ENCODE measurements around the gene FGD2. TPM values are rescaled to one million over a fixed set of nuclear protein-coding genes. Genes with fewer than 3 reads are reported as not detected.

The FGD2 gene
- total and polyA plus RNA-seq, 10 of the 15 experiments (the other 5 are each of a cell fraction or from before 2014, with no cell fraction given) = 5.2 to 88.1 (median 33.2) TPM

DNA sequence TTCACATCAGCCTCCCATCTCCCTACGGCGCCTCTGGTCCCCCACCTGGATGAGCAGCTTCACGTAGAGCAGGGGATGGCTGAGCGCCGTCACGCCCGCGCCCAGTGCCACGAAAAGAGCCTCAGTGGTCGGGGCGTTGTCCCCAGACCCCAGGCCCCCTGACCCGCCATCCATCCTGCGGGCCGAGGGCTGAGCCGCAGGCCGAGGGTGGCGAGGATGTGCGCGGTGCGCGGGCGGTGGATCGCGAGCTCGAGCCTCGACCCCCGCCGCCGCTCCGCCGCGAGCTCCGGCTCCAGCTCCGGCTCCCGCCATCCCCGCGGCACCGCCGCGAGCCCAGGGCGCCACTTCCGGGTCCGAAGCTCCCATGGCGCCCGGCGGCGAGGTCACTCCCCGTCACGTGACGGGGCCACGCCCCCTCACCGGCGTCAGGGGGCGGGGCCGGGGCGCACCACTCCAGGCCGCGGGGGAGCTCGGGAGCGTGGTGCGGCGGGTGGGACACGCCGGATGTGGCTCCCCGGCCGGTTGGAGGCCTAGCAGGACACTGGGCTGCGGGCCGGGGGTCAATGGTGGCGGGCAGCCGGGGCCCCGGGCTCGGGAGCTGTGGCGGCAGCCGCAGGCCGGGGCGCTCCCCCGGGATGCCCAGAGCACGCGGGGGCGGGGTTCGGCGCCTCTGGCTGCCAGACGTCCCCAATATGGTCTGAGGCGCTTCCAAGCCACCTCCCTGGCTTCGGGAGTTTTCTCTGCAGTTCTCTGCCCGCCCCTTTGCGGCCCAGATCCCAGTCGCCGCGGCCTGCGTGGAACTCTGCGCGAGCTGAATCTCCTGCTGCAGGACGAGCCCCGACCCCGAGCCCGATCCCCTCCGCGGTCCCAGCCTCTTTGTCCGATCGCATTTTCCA, 19.4 kb upstream of the FGD2 start, which contains the start of gene MTCH1 (continued):
- TF ChIP-seq, protein P1, sequence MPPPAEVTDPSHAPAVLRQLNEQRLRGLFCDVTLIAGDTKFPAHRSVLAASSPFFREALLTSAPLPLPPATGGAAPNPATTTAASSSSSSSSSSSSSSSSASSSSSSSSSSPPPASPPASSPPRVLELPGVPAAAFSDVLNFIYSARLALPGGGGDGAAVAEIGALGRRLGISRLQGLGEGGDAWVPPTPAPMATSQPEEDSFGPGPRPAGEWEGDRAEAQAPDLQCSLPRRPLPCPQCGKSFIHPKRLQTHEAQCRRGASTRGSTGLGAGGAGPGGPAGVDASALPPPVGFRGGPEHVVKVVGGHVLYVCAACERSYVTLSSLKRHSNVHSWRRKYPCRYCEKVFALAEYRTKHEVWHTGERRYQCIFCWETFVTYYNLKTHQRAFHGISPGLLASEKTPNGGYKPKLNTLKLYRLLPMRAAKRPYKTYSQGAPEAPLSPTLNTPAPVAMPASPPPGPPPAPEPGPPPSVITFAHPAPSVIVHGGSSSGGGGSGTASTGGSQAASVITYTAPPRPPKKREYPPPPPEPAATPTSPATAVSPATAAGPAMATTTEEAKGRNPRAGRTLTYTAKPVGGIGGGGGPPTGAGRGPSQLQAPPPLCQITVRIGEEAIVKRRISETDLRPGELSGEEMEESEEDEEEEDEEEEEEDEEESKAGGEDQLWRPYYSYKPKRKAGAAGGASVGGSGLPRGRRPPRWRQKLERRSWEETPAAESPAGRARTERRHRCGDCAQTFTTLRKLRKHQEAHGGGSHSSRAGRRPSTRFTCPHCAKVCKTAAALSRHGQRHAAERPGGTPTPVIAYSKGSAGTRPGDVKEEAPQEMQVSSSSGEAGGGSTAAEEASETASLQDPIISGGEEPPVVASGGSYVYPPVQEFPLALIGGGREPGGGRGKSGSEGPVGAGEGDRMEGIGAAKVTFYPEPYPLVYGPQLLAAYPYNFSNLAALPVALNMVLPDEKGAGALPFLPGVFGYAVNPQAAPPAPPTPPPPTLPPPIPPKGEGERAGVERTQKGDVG (CRISPR knock-in tag; IDR thresholded peaks at IDR 0.05) = 0 out of 2 replicates have a peak, but pooled peaks have one; percentile 34
- TF ChIP-seq SP1 (IDR thresholded peaks at IDR 0.05; ENCODE audit: low read depth, low read length) (peak; percentile 87), ZSCAN29 (IDR thresholded peaks at IDR 0.05) (0 out of 2 replicates have a peak, but pooled peaks have one; percentile 32), ASH2L (IDR thresholded peaks at IDR 0.05; ENCODE audit: borderline replicate concordance, low read depth) (no peak; the same call in 1 of the 2 replicates), POLR2AphosphoS2 (IDR thresholded peaks at IDR 0.05; ENCODE audit: low read depth, low read length) (peak; percentile 56; the same call in 1 of the 2 replicates), FOXM1 (IDR thresholded peaks at IDR 0.05; ENCODE audit: low read depth, low read length) (no peak), MEF2A (IDR thresholded peaks at IDR 0.05; ENCODE audit: insufficient read depth, low read depth, low read length) (no peak), SIN3A (IDR thresholded peaks at IDR 0.05; ENCODE audit: low read depth, low read length) (peak; percentile 82), ZNF274 (IDR thresholded peaks at IDR 0.05; ENCODE audit: insufficient read depth, insufficient read length) (no peak), NFYA (IDR thresholded peaks at IDR 0.05; ENCODE audit: borderline replicate concordance, low read depth, low read length) (no peak), RAD21 (IDR thresholded peaks at IDR 0.05; ENCODE audit: insufficient read depth, low read depth, low read length) (no peak), BCL11A (IDR thresholded peaks at IDR 0.05; ENCODE audit: low read depth, low read length) (no peak), SRF (IDR thresholded peaks at IDR 0.05; ENCODE audit: low read depth in 2 of 2, low read length in 2 of 2) (peak; percentile 85 to 87), MYC (IDR thresholded peaks at IDR 0.05; ENCODE audit: insufficient read depth, insufficient read length, insufficient replicate concordance, low read length, severe bottlenecking) (no peak), DPF2 (IDR thresholded peaks at IDR 0.05) (peak; percentile 96), TCF3 (IDR thresholded peaks at IDR 0.05; ENCODE audit: borderline replicate concordance, insufficient read depth, low read depth, low read length) (0 out of 2 replicates have a peak, but pooled peaks have one; percentile 62), JUND (IDR thresholded peaks at IDR 0.05; ENCODE audit: low read depth, low read length) (peak; percentile 98), ZNF207 (IDR thresholded peaks at IDR 0.05; ENCODE audit: borderline replicate concordance) (peak; percentile 100), POU2F2 (IDR thresholded peaks at IDR 0.05; ENCODE audit: borderline replicate concordance, low read depth, low read length) (peak; percentile 85), EGR1 (IDR thresholded peaks at IDR 0.05; ENCODE audit: borderline replicate concordance in 1 of 2, low read depth in 2 of 2, low read length in 2 of 2) (peak in 1 of 2 experiments; percentile 75; a peak in 2 of 3 replicates), RB1 (IDR thresholded peaks at IDR 0.05; ENCODE audit: borderline replicate concordance) (peak; percentile 93)
- TF ChIP-seq, protein P2, sequence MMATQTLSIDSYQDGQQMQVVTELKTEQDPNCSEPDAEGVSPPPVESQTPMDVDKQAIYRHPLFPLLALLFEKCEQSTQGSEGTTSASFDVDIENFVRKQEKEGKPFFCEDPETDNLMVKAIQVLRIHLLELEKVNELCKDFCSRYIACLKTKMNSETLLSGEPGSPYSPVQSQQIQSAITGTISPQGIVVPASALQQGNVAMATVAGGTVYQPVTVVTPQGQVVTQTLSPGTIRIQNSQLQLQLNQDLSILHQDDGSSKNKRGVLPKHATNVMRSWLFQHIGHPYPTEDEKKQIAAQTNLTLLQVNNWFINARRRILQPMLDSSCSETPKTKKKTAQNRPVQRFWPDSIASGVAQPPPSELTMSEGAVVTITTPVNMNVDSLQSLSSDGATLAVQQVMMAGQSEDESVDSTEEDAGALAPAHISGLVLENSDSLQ (IDR thresholded peaks at IDR 0.05) = no peak
- TF ChIP-seq, protein P3, sequence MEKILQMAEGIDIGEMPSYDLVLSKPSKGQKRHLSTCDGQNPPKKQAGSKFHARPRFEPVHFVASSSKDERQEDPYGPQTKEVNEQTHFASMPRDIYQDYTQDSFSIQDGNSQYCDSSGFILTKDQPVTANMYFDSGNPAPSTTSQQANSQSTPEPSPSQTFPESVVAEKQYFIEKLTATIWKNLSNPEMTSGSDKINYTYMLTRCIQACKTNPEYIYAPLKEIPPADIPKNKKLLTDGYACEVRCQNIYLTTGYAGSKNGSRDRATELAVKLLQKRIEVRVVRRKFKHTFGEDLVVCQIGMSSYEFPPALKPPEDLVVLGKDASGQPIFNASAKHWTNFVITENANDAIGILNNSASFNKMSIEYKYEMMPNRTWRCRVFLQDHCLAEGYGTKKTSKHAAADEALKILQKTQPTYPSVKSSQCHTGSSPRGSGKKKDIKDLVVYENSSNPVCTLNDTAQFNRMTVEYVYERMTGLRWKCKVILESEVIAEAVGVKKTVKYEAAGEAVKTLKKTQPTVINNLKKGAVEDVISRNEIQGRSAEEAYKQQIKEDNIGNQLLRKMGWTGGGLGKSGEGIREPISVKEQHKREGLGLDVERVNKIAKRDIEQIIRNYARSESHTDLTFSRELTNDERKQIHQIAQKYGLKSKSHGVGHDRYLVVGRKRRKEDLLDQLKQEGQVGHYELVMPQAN (conservative IDR thresholded peaks at IDR 0.05) = peak; percentile 91
